GDM1 (cell line): Measurements from ENCODE around the gene S100A3.
"Not testable (repeated sequence)": the region's sequence is repeated elsewhere in the genome, so short reads cannot be mapped to it uniquely, and the experiment has no call there.

Experiments used
- DNase-seq: peaks from one replicate; lab custom pipeline; 2025; lab: John Stamatoyannopoulos, UW

Gene S100A3, protein sequence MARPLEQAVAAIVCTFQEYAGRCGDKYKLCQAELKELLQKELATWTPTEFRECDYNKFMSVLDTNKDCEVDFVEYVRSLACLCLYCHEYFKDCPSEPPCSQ

DNA sequence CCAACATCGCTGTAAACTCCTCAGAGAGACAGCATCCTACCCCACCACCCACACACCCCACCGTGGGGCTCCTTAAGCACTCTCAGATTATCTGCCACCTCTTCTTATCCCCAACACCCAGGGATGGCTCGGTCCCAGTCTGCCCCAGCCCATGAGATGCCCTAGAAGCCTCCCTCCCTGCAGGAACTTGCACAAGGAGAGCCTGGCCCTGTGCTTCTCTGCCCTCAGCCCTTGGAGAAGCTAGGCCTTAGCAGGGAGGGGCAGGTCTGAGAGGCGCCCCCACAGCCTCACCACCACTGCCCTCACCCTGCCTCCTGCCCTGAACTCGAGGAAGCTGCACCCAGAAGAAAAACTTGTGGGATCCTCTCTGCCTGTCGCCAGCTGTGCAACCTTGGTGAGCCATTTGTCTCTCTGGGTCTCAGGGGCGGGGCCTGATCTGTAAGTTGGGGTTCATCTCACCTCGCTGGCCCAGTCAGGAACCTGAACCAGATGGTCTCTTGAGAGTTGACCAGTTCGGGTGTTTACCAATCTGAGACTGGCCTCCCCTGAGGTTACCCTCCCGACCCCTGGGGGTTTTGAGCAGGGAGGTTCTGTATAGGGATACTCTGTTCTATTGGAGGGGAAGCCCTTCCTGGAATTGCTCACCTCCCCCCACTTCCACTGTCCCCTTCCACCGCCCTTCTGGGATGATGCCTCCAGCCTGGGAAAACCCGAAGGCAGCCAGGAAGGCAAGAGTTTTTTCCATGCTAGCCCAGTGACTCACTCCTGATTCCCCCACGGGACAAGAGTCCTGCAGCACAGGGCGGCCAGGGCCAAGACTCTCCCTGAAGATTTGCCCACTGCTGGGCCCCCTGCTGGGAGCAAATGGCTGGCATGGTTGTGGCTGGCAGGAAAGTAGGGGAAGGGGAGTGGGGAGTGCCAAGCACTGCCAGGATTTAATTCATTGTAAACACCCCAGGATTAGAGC, at the start of gene S100A3:
S100A3 (minus strand) TSS at position 537 of the 967 bp plus-strand sequence. CDS start 773 bp downstream, outside the sequence.
- DNase-seq, result no peak

DNA sequence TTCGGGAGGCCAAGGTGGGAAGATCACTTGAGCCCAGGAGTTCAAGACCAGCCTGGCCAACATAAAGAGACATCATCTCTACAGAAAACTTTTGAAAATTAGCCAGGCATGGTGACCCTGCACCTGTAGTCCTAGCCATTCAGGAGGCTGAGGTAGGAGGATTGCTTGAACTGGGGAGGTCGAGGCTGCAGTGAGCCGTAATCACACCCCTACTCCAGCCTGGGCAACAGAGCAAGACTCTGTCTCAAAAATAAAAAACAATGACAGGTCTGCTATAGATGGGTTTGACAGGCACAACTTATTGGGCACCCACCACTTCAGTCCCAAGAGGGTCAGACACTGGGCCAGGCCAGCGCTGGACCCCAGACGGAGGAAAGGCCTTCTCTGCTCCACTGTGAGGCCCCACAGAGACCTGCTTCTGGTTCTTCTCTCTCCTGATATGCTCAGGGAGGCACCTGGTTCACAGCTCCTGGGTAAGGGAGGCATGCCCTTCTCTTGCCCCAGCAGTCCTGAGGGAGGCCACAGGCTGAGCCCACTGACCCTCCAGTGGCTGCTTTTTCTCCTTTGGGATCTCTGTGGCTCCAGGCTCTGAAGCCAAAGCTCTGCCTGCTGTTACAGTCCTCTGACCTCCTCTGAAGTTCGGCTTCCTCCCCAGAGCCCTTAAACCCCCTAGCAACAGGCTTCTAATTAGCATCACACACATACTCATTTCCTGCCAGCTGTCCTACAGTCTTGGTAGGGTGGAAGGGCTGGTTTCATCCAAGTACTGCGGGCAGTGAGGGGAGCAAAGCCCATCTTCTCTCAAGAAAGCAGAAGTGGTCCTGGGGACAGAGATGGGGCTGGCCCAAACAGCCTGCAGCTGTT, 49.5 kb upstream of the S100A3 start:
- peak; percentile 91 for DNase-seq

DNA sequence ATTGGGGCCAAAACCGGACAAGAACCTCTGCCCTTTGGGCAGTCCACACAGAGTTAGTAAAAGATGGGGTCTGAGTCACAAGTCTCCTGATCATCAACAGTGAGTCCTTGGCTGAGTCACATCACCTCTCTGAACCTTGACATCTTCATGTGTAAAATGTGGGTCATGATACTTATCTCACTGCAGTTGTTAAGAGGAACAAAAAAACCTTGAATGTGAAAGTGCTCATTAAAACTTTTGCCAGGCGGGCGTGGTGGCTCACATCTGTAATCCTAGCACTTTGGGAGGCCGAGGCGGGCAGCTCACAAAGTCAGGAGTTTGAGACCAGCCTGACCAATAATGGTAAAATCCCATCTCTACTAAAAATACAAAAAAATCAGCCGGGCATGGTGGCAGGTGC, 48.1 kb upstream of the S100A3 start:
- DNase-seq, result no peak

DNA sequence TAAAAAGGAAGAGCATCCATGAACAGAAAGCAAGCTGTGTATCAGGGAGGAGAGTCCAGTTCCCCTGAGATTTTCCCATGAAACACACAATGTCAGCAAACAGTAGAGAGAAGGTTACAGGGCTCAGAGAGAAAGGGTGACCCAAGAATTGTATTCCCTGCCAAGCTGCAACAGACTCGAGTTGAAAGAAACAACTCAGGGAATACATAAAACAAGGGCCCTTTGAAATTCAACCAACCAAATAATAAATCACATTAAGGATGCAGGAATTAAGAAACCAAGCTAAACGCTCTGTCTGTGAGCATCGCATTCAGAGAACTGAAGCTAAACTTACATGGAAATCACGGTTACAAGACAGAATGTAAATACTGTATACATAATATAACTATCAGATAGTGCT, 43.7 kb upstream of the S100A3 start:
- no peak for DNase-seq

DNA sequence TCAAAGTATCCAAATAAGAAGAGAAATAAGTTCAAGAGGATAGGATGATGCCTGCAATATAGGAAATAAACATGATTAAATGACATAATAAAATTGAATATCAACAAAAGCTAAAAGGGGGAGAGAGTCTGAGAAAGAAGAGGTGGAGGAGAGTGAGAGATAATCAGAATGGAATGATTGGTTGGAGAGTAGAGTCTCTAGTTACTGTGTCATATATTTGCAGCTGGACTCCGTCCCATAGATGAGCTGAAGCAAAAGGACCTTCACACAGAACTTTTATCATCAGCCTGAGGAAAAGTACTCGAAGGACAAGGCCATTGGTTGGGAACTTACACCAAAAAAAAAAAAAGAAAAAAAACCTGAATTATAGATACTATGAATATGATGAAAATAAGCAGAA, 39.4 kb upstream of the S100A3 start:
- DNase-seq, result no peak

DNA sequence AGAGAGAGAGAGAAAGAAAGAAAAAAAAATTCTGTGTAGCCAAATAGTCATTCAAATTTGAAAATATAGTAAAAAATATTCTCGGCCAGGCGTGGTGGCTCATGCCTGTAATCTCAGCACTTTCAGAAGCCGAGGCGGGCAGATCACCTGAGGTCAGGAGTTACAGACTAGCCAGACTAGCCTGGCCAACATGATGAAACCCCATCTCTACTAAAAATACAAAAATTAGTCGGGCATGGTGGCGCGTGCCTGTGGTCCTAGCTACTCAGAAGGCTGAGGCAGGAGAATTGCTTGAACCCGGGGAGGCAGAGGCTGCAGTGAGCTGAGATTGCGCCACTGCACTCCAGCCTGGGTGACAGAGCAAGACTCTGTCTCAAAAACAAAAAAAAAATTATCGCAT, 39.0 kb upstream of the S100A3 start:
- DNase-seq, result not testable (repeated sequence)

DNA sequence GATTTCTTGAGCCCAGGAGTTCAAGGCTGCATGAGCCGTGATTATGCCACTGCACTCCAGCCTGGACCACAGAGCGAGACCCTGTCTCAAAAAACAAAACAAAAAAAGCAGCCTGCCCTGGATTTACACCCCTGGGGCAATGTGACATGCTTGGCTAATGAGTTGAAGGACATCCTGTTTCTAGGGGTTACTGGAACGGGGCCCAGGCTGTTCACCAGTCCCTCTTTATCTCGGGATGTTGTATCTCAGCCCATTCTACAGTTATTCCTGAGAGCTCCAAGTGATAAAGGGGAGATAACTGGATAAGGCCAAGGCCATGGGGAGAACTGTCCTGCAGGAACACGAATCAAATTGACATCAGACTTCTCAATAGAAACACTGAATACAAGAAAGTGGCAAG, 38.3 kb upstream of the S100A3 start:
- no peak for DNase-seq

DNA sequence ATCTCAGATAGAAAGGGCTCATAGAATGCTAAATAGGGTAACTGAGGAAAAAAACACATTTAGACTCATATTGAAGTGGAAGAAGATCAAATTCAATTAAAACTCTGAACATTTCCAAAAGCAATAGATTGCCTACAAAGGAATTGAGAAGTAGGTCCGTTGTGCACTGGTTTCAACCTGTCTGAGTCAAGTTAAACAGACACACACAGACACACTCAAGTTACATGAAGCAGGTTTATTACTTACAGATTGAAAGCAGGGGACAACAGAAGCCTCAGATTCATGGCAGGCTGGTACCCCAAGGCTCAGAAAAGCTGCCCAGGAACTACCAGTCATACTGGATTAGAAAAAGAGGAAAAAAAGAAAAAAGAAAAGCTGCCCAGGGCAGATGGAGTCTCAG, 37.3 kb upstream of the S100A3 start:
- no peak for DNase-seq

DNA sequence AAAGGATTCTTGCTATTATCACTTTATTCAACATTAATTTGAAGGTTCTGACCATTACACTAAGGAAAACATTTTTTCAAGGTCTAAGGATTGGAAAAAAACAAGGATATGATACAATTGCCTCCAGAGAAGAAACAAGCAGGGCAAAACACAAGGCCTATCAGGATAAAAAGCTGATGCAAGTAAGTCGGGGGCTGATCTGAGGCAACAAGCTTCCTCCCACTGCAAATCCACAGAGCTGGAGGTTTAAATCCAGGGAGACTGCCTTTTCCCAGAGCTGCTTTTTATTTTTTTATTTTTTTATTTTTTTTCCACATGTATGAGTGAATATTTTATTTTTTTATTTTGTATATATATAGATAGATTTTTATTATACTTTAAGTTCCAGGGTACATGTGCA, 35.9 kb upstream of the S100A3 start:
- DNase-seq, result no peak

DNA sequence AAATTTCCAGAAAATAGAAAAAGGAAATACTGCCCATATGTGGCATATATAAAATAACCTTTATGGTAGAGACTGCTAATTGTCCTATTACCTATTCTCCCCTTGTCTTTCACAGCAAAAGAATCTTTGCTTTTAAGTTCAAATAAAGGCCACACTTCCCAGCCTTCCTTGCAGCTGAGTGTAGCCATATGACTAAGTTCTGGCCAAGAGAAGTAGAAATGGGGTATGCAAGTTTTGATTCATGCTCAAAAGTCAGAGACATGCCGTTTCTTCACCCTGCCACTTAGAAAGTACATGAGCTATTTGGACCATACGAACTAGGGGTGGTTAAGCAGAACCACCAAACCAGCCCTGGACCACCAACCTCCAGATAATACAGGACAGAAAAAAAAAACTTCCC, 34.9 kb upstream of the S100A3 start:
- no peak for DNase-seq

DNA sequence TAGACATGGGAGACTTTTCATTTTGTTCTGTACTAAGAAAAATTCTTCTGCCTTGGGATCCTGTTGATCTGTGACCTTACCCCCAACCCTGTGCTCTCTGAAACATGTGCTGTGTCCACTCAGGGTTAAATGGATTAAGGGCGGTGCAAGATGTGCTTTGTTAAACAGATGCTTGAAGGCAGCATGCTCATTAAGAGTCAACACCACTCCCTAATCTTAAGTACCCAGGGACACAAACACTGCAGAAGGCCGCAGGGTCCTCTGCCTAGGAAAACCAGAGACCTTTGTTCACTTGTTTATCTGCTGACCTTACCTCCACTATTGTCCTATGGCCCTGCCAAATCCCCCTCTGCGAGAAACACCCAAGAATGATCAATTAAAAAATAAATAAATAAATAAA, 34.5 kb upstream of the S100A3 start:
- not testable (repeated sequence) for DNase-seq

DNA sequence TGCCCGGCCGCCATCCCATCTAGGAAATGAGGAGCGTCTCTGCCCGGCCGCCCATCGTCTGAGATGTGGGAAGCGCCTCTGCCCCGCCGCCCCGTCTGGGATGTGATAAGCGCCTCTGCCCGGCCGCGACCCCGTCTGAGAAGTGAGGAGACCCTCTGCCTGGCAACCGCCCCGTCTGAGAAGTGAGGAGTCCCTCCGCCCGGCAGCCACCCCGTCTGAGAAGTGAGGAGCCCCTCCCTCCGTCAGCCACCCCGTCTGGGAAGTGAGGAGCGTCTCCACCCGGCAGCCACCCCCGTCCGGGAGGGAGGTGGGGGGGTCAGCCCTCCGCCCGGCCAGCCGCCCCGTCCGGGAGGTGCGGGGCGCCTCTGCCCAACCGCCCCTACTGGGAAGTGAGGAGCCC, 33.8 kb upstream of the S100A3 start:
- not testable (repeated sequence) for DNase-seq

DNA sequence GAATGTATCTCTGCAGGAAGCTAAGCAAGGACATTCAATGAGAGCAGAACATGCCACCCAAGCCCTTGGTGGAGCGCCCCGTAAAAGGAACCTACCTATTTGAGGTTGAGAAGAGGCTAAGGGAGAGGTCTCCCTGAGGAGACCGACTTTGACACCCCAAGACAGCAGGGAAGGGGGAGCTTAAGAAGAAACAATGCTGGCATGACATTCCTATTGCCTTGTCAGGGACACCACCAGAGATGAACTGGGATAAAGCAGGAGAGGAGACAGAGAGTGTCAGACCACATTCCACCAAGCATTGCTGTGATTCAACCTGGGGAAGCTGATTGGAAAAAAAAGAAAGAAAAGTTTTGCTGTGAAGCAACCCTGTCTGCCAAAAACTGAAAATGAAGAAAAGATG, 29.9 kb upstream of the S100A3 start:
- DNase-seq, result no peak

DNA sequence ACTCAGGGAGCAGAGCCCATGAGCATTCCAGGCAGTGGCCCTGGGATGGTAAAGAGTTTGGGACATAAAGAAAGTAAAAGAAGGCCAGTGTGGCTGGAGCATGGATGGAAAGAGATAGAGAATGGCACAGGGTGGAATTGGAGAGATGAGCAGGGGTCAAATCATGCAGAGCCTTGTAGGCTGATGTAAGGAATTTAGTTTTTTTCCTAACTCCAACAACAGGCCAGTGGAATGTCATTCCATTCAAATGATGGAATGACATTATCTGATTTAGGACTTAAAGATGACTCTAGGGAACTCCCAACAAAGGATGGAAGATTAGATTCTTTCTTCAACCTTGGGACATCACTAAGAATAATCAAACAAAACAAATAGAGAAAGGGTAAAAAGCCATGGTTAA, 29.4 kb upstream of the S100A3 start:
- DNase-seq, result no peak

DNA sequence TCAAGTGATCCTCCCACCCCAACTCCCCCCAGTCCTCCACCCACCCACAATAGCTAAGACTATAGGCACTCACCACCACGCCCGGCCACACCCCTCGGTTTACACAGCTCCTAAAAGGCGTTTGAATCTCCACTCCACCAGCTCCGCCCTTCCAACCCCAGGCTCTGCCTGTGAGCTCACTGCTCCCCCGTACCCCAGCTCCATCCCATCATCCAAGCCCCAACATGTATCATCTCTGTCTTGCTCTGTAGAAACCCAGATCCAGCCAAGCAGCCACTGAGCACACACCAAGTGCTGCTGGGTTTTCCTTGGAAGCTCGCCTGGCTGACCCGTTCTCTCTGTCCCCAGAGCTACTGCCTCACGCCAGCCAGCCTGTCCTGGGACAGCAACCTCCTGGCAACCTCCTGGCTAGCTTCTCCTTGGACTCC, 28.6 kb upstream of the S100A3 start:
- DNase-seq, result no peak

DNA sequence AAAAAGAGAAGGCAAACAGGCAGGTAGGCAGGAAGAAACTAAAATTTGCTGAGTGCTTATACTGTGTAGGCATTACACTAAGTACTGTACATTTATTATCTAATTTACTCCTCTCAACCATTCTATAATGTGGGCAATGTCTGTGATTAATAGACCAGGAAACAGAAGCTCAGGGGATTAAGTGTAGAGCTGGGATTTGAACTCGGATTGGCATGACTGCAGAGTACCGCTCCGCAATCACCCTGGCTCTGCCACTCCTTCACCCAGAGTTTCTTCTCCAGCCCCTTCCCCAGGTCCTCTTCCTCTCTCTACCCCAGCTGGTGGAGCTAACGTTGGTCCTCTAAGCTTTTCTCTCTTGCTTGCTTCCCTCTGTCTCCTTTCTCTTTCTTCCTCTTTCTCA, 28.1 kb upstream of the S100A3 start:
- DNase-seq, result no peak

DNA sequence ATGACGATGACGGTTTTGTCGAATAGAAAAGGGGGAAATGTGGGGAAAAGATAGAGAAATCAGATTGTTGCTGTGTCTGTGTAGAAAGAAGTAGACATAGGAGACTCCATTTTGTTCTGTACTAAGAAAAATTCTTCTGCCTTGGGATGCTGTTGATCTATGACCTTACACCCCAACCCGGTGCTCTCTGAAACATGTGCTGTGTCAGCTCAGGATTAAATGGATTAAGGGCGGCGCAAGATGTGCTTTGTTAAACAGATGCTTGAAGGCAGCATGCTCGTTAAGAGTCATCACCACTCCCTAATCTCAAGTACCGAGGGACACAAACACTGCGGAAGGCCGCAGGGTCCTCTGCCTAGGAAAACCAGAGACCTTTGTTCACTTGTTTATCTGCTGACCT, 26.4 kb upstream of the S100A3 start:
- DNase-seq, result not testable (repeated sequence)

DNA sequence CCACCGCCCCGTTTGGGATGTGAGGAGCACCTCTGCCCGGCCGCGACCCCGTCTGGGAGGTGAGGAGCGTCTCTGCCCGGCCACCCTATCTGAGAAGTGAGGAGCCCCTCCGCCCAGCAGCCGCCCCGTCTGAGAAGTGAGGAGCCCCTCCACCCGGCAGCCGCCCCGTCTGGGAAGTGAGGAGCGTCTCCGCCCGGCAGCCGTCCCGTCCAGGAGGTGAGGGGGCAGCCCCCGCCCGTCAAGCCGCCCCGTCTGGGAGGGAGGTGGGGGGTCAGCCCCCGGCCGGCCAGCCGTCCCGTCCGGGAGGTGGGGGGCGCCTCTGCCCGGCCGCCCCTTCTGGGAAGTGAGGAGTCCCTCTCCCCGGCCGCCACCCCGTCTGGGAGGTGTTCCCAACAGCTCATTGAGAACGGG, 26.0 kb upstream of the S100A3 start:
- not testable (repeated sequence) for DNase-seq

DNA sequence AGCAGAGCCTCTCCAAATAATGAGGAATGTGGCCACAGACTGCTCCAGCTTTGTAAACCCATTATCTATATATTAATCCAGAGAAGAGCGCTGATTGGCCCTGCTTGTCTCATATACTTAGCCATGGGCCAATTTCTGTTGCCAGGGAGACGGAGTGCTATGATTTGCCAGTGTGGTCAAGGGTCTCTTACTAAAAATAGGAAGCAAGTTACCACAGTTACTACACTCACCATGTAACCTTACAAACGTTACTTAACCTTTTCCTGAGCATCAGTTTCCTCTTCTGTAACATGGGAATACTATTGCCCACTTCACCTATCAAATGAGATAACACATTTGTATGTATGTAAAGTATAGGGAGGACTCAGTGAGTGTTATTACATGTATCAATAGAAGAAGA, 24.3 kb upstream of the S100A3 start:
- no peak for DNase-seq

DNA sequence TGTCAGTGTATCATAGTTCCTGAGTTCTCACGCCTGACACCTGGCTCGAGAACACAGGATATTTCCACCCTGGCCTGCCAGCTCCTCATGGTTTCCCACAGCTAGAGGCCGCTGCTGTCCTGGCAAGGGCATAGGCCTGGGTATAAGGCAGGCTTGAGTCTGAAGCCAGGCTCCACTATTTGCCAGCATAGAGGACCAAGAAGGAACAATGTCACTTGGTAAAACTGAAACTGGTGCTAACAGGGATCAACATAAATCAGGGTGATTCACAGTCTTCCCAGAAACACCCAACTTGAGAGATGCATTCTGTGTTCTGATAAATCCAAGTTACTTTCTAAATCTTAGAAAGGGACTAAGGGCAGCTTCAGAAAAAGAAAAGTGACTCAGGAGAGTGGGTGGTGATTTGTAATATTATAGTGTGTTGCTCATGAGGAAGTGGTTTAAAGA, 23.5 kb upstream of the S100A3 start:
- DNase-seq, result peak; percentile 79

DNA sequence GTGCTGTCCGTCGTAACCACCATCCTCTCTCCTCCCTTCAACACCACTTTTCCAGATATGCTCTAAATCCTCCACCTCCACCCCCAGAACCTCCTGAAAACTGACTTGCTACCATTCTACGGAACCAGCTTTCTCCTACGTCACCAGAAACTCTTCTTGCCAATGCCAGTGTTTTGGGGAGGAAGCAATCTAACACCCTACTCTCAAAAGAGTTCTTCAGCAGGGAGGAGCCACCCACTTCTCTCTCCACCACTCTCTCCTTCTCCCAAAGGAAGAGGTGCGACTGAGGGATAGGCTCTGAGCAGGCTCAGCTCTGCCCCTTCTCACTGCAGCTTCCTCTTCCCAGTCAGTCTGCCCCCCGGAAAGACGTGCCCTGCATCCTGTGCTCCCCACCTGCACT, 22.6 kb upstream of the S100A3 start:
- DNase-seq, result no peak

DNA sequence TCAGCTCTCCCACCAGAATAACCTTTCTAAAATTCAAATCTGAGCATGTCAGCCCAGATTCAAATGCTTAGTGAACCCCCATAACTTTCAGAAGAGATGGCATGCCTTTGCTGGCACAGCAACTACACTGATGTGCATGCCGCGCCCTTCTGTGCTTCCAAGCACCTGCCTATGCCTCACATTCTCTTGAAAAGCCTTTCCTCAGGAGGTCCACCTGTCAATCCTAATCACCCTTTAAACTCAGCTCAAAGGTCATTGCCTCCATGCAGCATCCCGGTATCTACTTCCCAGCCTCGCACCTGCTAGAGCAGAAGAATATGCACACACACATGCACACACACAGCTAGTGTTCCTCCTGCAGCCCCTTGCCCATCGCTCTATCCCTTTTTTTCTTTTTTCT, 21.8 kb upstream of the S100A3 start:
- DNase-seq, result no peak

DNA sequence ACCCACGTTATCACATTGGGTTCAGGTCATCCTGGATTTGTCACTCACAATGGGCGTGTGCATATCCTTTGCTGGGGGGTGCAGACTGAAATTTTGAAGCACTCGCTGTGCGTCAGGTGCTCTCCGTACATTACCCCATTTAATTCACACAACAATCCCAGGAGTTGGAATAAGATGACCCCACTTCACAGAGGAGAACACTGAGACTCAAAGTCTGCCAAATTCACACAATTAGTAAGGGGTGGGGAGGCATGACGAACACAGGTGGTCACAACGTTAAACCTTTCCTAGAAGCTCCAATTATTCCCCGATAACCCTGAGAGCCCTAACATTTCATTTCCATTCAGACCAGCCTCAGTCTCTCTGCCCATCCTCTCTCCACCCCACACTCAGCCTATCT, 20.4 kb upstream of the S100A3 start:
- no peak for DNase-seq
